HTR-8/SVneo (cell line): ENCODE measurements around the gene PARL.
A peak's percentile ranks its signal among the peaks of the same experiment; 100 is the strongest.
"Not testable (repeated sequence)": the region's sequence is repeated elsewhere in the genome, so short reads cannot be mapped to it uniquely, and the experiment has no call there.

Experiments
- DNase-seq: peaks from one replicate; pipeline ENCODE4 v3.0.0; 2011; ENCODE audit warnings: low spot score, mixed read lengths; ENCODE audit not compliant: insufficient read length
- FAIRE-seq: peaks from 2 replicates; lab custom pipeline; 2011; peaks lifted over from hg19 to GRCh38; lab: Jason Lieb, UNC

PARL gene

GRCh38 chr3:183906234-183906921 is 21.7 kb upstream of the PARL start:
- no peak for FAIRE-seq
- no peak for DNase-seq

GRCh38 chr3:183904833-183905780 is 20.4 kb upstream of the PARL start:
- FAIRE-seq = no peak
- no peak for DNase-seq

DNA sequence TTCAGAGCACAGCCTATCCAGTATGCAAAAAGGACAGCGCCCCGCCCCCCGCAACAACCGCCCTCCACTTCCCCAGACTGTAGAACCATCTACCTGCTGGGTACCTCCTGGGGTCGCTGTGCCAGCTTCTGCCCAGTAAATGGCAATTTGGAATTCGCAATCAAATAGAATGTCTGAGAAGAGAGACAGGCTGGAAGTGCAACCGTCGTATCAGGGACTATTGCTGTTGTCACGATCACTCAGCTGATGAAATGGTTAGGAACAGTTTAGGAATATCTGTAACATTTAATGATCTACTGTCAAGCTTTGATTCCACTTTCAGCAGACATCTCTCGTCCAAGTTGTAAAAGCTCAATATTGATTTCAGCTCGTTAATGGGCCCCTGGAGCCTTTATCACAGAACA is 13.3 kb upstream of the PARL start:
- FAIRE-seq (no peak), DNase-seq (no peak)

- DNase-seq (no peak), FAIRE-seq (no peak)
Observed at GRCh38 chr3:183897606-183898005, 12.9 kb upstream of the PARL start.

GRCh38 chr3:183896610-183897009 is 11.9 kb upstream of the PARL start:
- DNase-seq (no peak), FAIRE-seq (no peak)

DNA sequence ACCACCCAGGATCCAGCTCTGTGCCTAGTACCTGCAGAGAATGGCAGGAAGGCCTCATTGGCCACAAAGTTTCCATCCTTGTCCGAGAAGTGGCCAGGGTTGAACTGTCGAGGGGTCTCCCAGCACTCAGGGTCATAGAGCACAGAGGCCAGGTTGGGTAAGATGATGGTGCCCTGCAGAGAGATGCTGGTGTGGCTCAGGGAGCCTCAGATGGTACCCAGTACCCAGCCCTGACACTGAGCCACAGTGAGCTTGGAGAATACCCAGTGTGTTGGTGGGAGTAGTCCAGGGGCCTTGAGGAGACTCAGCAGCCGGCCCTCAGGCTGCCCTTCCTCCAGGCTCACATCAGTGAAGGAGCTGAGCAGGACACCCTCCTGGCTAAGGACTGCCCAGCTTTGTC is 11.5 kb upstream of the PARL start:
- FAIRE-seq (no peak), DNase-seq (no peak)

GRCh38 chr3:183895774-183896173 is 11.1 kb upstream of the PARL start:
- FAIRE-seq (no peak), DNase-seq (no peak)

DNA sequence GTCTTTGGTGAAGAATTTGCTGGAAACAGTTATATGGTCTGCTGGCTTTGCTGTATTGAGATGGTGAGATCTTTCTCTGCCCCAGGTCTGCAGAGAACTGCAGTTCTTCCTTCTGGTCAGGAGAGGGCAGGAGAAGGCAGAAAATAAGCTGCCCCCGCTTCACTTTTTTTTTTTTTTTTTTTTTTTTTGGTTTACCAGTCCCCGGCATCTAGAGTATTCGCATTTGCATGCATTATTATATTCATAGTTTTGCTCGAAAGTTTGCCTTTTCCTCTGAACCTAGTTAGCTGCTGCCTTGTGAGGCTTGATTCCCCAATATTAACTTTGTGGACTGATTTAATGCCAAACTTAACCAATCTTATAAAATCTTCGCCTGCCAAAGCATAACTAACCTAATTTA is 10.6 kb upstream of the PARL start:
- FAIRE-seq (no peak), DNase-seq (peak; percentile 77)

DNA sequence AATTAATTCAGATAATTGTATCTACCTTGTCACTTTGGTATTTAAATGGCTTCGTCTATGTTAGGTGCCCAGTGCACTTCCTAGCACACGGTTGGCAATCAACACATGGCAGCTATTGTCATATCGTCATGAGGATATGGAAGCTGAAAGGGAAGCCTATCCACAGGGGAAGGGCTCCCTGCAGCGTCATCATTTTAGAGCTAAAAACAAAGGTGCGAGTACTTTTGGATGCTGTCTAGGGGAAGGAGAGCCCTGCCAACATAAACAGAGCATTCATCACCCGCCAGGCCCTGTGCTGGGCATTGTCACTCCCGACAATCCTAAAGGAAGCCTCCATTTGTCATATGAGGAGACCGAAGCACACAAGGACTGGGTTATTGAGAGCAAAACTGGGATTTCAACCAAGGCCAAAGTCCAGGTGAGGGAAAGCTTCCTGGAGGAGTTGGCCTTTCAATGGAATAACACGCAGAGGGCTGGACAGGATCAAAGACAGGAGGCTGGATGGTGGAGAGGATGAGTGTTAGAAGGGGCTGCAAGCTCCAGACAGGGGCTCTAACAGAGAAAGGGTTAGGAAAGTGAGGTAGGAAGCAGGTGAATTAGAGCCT is 8.0 kb upstream of the PARL start:
- FAIRE-seq = no peak

DNA sequence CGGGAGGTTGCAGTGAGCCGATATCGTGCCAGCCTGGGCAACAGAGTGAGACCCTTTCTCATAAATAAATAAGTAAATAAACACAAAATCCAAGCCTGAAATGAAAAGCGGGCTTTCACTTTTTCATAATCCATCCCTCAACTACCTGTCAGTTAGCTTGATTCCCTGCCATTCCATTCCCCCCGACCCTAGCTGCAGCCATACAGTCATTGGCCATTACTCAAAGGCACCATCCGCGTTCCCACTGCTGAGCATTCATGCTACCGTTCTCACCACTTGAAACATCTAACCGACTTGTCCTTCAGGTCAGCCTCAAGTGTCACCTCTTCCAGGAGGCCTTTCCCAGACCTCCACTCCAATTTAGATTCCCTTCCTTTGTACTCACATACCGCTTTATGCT is 1.1 kb upstream of the PARL start:
- DNase-seq = no peak
- no peak for FAIRE-seq

More for the DNA sequence above, 8.0 kb upstream of the PARL start:
- DNase-seq = no peak

DNA sequence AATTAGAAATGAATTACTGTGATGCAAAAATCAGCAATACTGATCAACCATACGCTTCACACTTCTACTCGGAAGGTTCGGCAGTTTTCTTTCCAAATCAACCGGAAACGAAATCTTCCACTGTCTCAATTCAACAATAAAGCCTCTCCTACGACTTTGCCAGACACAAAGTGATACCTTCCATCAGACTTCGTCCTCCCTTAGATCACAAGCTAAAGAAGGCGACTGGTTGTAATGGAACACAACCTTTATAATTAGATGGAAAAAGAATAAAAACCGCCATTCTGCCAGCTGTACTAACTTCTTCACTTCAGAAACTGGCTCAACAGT is 618 bp downstream of the PARL start:
- FAIRE-seq = no peak
- no peak for DNase-seq

GRCh38 chr3:183883291-183884096 is 1.2 kb downstream of the PARL start:
- DNase-seq = no peak
- FAIRE-seq = no peak

DNA sequence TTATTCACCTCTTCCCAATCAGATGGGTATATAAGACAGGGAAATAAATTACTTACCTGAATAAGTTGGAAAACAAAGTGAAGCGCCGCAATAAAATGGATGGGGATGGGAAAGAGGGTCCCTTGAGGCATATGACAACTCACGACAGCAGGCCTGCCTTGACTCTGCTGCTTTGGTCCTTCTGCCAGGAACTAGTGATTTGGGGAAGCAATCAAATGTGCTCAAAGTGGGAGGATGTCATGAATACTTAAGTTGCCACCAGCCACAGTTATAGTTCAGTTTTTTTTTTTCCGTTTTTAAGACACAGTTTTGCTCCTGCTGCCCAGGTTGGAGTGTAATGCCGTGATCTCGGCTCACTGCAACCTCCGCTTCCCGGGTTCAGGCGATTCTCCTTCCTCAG is 4.6 kb downstream of the PARL start:
- no peak for DNase-seq
- FAIRE-seq = no peak

DNA sequence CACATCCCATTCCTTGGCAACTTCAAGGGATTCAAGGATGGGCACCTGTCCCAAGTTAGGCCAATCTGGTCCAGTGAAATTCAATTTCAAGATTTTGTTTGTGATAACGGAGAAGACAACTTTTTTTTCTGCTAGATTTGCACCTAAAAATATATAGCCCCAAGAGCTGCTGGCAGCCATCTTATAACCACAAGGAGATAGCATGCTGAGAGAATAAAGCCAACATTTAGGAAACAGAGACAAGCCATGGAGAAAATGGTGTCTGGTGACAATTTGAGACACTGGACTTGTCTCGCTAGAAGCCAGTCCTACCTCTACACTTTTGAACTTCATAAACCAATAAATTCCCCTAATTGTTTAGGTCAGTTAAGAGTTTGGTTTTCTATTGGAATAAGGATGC is 5.4 kb downstream of the PARL start:
- no peak for FAIRE-seq

DNA sequence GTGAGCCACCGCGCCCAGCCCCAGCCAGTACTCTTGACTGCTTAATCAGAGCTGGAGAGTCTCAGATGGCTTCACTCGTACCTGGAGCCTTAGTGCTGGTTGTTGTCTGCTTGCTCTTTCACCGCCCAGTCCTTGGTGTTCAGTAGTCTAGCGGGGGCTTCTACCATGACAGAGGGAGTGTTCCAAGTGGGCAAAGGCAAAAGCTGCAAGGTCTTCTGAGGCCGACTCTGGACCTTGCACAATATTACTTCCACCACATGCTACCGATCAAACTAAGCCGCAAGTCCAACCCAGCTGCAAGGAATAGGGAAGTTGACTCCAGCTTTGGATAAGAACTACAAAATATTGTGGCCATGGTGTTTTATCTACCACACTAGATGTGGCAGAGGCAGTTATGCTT is 6.6 kb downstream of the PARL start:
- FAIRE-seq (no peak), DNase-seq (no peak)

More for the DNA sequence above, 5.4 kb downstream of the PARL start:
- no peak for DNase-seq

DNA sequence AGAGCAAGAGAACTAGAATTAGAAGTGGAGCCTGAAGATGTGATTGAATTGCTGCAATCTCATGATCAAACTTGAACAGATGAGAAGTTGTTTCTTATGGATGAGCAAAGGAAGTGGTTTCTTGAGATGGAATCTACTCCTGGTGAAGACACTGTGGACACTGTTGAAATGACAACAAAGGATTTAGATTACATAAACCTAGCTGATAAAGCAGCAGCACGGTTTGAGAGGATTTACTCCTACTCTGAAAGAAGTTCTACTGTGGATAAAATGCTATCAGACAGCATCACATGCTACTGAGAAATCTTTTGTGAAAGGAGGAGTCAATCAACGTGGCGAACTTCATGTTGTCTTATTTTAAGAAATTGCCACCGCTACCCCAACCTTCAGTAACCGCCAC is 7.5 kb downstream of the PARL start:
- FAIRE-seq, DNase-seq: not testable (repeated sequence)

GRCh38 chr3:183875411-183875810 is 9.3 kb downstream of the PARL start:
- no peak for FAIRE-seq

DNA sequence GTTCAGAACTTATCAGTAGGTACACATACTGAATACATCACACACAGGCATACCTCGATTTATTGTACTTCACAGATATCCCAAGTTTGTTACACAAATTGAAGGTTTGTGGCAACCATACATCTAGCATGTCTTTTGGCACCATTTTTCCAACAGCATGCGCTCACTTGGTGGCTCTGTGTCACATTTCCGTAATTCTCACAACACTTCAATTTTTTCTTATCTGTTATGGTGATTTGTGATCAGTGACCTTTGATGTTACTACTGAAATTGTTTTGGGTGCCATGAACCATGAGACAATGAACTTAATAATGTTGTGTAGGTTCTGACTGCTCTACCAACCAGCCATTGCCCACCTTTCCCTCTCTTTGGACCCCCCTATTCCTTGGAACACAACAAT is 10.8 kb downstream of the PARL start:
- FAIRE-seq (no peak), DNase-seq (no peak)

More at GRCh38 chr3:183875411-183875810, 9.3 kb downstream of the PARL start:
- DNase-seq = no peak

GRCh38 chr3:183871541-183871940 is 13.1 kb downstream of the PARL start:
- DNase-seq (no peak), FAIRE-seq (no peak)

GRCh38 chr3:183870563-183870962 is 14.1 kb downstream of the PARL start:
- FAIRE-seq = no peak

More at GRCh38 chr3:183870563-183870962, 14.1 kb downstream of the PARL start:
- no peak for DNase-seq
